ENCODE data around the gene EFNA1. TPM values are rescaled to one million over a fixed set of nuclear protein-coding genes. Genes with fewer than 3 reads are reported as not detected.
"Not testable (repeated sequence)": the region's sequence is repeated elsewhere in the genome, so short reads cannot be mapped to it uniquely, and the experiment has no call there.

Gene EFNA1
- total RNA-seq, 1 experiment from 2014 or later, result 19.7 TPM

DNA sequence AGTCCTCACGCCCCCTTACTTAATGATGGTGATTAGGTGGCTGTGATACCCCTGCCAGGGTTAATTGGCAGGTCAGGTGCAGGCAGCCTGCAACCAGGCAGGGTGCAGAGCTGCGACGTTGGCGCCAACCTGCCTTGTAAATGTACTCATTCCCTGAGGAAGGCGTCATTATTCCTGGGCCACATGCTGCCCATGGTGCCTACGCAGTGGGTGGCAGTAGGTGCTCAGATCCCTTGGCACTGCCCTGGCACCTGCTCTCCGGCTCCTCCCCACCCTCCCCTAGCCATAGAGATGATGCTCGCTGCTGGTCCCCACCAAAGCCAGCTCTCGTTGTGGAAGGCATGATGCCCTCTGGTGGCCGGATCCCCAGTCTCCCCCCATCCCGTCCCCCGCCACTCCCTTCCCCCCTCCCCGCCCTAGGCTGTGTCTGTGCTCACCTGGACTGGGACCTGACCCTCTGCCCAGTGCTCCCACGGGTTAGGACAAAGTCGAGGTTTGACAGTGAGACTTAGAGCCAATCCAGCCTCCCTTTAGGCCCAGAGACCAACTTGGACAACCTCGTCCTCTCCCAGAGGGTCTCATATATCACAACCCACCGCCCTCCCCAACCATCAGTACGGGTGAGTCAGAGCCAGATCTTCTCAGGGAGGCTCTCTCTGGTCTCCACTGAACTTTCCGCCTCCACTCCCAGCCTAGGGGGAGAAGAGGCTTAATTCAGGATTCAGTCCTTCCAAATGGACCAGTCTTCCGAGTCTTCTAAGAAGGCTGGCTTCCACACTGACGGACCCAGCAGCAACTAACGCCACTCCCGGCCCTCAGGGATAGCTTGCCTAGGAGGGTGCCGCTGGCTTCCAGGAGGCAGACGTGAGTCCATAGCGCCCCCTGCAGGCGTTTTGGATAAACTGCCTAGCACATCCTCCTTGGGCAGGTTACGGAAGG is 39.8 kb downstream of the EFNA1 start:
- Histone ChIP-seq H3K9me3 (ENCODE audit: control insufficient read depth in 1 of 2, insufficient read depth in 1 of 2, low read depth in 1 of 2, low read length in 2 of 2) (no peaks in the 10 kb centered on the region), H2AFZ (ENCODE audit: low read depth, low read length, poor library complexity, severe bottlenecking) (peak overlapping the region; percentile 91), H3K4me1 (ENCODE audit: control insufficient read depth in 1 of 2, insufficient read depth in 2 of 2, low read length in 2 of 2) (peaks cover 9 to 19% of the 10 kb centered on the region in 2 experiments; a peak in 2 of 4 replicates), H3K9ac (ENCODE audit: low read length) (peak overlapping the region; percentile 50), H3K9me2 (ENCODE audit: insufficient read depth) (no peaks in the 10 kb centered on the region), H3K4me2 (ENCODE audit: low read length) (peak overlapping the region; percentile 94), H3K79me2 (ENCODE audit: insufficient read depth, low read length) (peaks cover 19% of the 10 kb centered on the region), H3K27me3 (ENCODE audit: insufficient read depth, low read length) (no peaks in the 10 kb centered on the region), H3K36me3 (ENCODE audit: control insufficient read depth in 1 of 2, insufficient read depth in 2 of 2, low read length in 2 of 2) (peaks cover 2 to 7% of the 10 kb centered on the region in 2 experiments; a peak in 3 of 4 replicates), H3K4me3 (replicated peaks in 1 of 2; ENCODE audit: low read depth in 1 of 2, low read length in 2 of 2) (peak overlapping the region; percentile 41 to 59), H3K27ac (ENCODE audit: low read depth, low read length) (peak overlapping the region; percentile 48), H4K20me1 (ENCODE audit: insufficient read depth) (no peaks in the 10 kb centered on the region)
- ATAC-seq, result peak; percentile 88
- POLR2A ChIA-PET, result interaction anchor here (0.8 to 1.5 kb wide), 4 partner anchors 13 to 92 kb away, joined by 3 to 7 read pairs (median 5); no protein-coding TSS in a partner anchor
- intact Hi-C loops (cut with micrococcal nuclease), result loop anchor here (1.0 to 5.0 kb wide), 3 partner anchors 33 to 76 kb away; partner anchors contain the start of gene SLC50A1
- BruUV-seq (replicated peaks), result no TSS peak
- peak; percentile 89 for DNase-seq (ENCODE audit: low read depth, low spot score)
- RAD21 ChIA-PET (ENCODE audit: low non-redundant PET in 1 of 2, low total read pairs in 2 of 2, uncharacterized antibody in 2 of 2, unreplicated experiment in 2 of 2), result interaction anchor here (0.6 to 1.7 kb wide), 10 partner anchors 27 to 82 kb away, joined by 3 to 35 read pairs (median 6); partner anchors contain the start of genes DPM3 (in 1 of the 2) and SLC50A1 (in 1 of the 2)
- peak; percentile 47 for TF ChIP-seq TCF7L2 (IDR thresholded peaks at IDR 0.05; ENCODE audit: borderline replicate concordance, extremely low read depth, insufficient read depth, insufficient read length)
- TF ChIP-seq POLR2AphosphoS5 (IDR thresholded peaks at IDR 0.05; ENCODE audit: low read depth, low read length), result peak; percentile 52; the same call in 1 of the 2 replicates
- TF ChIP-seq, protein P1, sequence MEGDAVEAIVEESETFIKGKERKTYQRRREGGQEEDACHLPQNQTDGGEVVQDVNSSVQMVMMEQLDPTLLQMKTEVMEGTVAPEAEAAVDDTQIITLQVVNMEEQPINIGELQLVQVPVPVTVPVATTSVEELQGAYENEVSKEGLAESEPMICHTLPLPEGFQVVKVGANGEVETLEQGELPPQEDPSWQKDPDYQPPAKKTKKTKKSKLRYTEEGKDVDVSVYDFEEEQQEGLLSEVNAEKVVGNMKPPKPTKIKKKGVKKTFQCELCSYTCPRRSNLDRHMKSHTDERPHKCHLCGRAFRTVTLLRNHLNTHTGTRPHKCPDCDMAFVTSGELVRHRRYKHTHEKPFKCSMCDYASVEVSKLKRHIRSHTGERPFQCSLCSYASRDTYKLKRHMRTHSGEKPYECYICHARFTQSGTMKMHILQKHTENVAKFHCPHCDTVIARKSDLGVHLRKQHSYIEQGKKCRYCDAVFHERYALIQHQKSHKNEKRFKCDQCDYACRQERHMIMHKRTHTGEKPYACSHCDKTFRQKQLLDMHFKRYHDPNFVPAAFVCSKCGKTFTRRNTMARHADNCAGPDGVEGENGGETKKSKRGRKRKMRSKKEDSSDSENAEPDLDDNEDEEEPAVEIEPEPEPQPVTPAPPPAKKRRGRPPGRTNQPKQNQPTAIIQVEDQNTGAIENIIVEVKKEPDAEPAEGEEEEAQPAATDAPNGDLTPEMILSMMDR (IDR thresholded peaks at IDR 0.05 in 2 of 3, conservative IDR thresholded peaks at IDR 0.05 in 1 of 3; ENCODE audit: borderline replicate concordance in 1 of 3, insufficient read depth in 1 of 3, low read depth in 2 of 3, low read length in 2 of 3), result peak in 2 of 3 experiments; percentile 88 to 95; a peak in 4 of 6 replicates
- no peak for TF ChIP-seq ZNF274 (IDR thresholded peaks at IDR 0.05; ENCODE audit: low read depth, low read length)
- CTCF ChIA-PET, result interaction anchor here (0.6 to 3.1 kb wide), 33 partner anchors 9 to 166 kb away, joined by 3 to 163 read pairs (median 4); partner anchors contain the start of genes ADAM15, DPM3, EFNA3 and EFNA4

DNA sequence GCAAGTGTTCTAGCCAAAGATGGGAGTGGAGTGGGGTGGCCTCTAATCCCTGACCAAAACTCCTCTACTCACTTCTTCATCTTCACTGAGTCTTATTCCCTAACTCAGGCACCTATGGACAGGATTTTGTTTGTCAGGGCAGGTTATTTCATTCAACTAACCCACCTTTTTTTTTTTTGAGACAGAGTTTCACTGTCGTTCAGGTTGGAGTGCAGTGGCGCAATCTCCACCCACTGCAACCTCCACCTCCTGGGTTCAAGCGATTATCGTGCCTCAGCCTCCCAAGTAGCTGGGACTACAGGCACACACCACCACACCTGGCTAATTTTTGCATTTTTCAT is 40.4 kb downstream of the EFNA1 start:
- H3K36me3 ChIP-seq (ENCODE audit: control insufficient read depth in 1 of 2, insufficient read depth in 2 of 2, low read length in 2 of 2); ATAC-seq; DNase-seq (ENCODE audit: low read depth, low spot score); H3K9me3 ChIP-seq (ENCODE audit: control insufficient read depth in 1 of 2, insufficient read depth in 1 of 2, low read depth in 1 of 2, low read length in 2 of 2); H3K27ac ChIP-seq (ENCODE audit: low read depth, low read length); H3K27me3 ChIP-seq (ENCODE audit: insufficient read depth, low read length); BruUV-seq (replicated peaks); H4K20me1 ChIP-seq (ENCODE audit: insufficient read depth); H2AFZ ChIP-seq (ENCODE audit: low read depth, low read length, poor library complexity, severe bottlenecking); H3K9me2 ChIP-seq (ENCODE audit: insufficient read depth): not testable (repeated sequence)
- H3K9ac ChIP-seq (ENCODE audit: low read length), result 0 out of 2 replicates have a peak overlapping the region, but pooled peaks have one; percentile 50
- peaks cover 9 to 19% of the 10 kb centered on the region in 2 experiments; a peak in 2 of 4 replicates for H3K4me1 ChIP-seq (ENCODE audit: control insufficient read depth in 1 of 2, insufficient read depth in 2 of 2, low read length in 2 of 2)
- ChIA-PET POLR2A (interaction anchor here (1.5 kb wide), 2 partner anchors 77 to 83 kb away, joined by 7 read pairs; no protein-coding TSS in a partner anchor), RAD21 (ENCODE audit: low non-redundant PET in 1 of 2, low total read pairs in 2 of 2, uncharacterized antibody in 2 of 2, unreplicated experiment in 2 of 2) (interaction anchor here (0.7 to 1.7 kb wide), 8 partner anchors 31 to 83 kb away, joined by 3 to 35 read pairs (median 6); partner anchors contain the start of gene SLC50A1 (in 1 of the 2)), CTCF (interaction anchor here (0.6 to 3.1 kb wide), 21 partner anchors 9 to 123 kb away, joined by 3 to 163 read pairs (median 4); partner anchors contain the start of genes DPM3, EFNA3, EFNA4 and SLC50A1)
- peak overlapping the region in 1 of 2 experiments; percentile 59; a peak in 2 of 4 replicates for H3K4me3 ChIP-seq (replicated peaks in 1 of 2; ENCODE audit: low read depth in 1 of 2, low read length in 2 of 2)
- intact Hi-C loops (cut with micrococcal nuclease), result loop anchor here (5.0 kb wide), 1 partner anchor 56 kb away; no protein-coding TSS in a partner anchor
- H3K4me2 ChIP-seq (ENCODE audit: low read length), result peak overlapping the region; percentile 94
- peaks cover 25% of the 10 kb centered on the region for H3K79me2 ChIP-seq (ENCODE audit: insufficient read depth, low read length)

Data from HCT116 (cell line).